GM12878 (cell line): ENCODE results near the gene DGKI. TPM values are rescaled to one million over a fixed set of nuclear protein-coding genes. Genes with fewer than 3 reads are reported as not detected.

Source experiments
- ATAC-seq: fragments of 200-7000 bp; cut with Tn5 transposase; 3 replicates; pipeline ENCODE4 v1.9.1; 2020; ENCODE audit warnings: mild to moderate bottlenecking, moderate library complexity
- BruUV-seq: library from RNA; stranded (reverse); fragments of 400-500 nt; replicated peaks from 2 replicates; lab custom pipeline; 2021; lab: Mats Ljungman, UMichigan
- CTCF ChIA-PET: fragments of 300-600 bp; sonication (Branson Sonifier 250); formaldehyde crosslinking; extraction: SDS; loops from one replicate; lab custom pipeline; 2021; ENCODE audit warnings: inconsistent platforms; lab: Yijun Ruan, JAX
- POLR2A ChIA-PET: fragments of 350-600 bp; formaldehyde crosslinking; extraction: SDS; loops from one replicate; lab custom pipeline; 2021; ENCODE audit warnings: inconsistent platforms; lab: Charles Lee
- RAD21 ChIA-PET: fragments of 300-600 bp; sonication (Branson Sonifier 250); formaldehyde crosslinking; loops from one replicate; lab custom pipeline; 2023; ENCODE audit warnings: antibody characterized with exemption; ENCODE audit not compliant: unreplicated experiment; lab: Charles Lee
- SMC1A ChIA-PET: fragments of 300-600 bp; sonication (Branson Sonifier 250); formaldehyde crosslinking; loops from one replicate; lab custom pipeline; 2023; ENCODE audit not compliant: unreplicated experiment, uncharacterized antibody; lab: Charles Lee
- DNase-seq: peaks from one replicate; pipeline ENCODE4 v3.0.0-alpha.2; 2011; ENCODE audit warnings: low read depth, low spot score
- FAIRE-seq: peaks from 3 replicates; lab custom pipeline; 2011; peaks lifted over from hg19 to GRCh38; lab: Jason Lieb, UNC
- H2AFZ ChIP-seq: 2 replicates; pipeline ENCODE4 v1.6.0; 2011; ENCODE audit warnings: low read depth, low read length, control low read depth; ENCODE audit not compliant: control insufficient read depth
- H3K27ac ChIP-seq: 2 replicates; pipeline ENCODE4 v1.5.1; 2011; ENCODE audit warnings: control low read depth; ENCODE audit not compliant: control insufficient read depth, insufficient read depth
- H3K27me3 ChIP-seq, 2 experiments: replicated peaks in 1 of 2; 2 replicates each; pipeline versions ENCODE4 v1.6.0 to v1.6.1; 2011; ENCODE audit warnings: low read length in 1 of 2; ENCODE audit not compliant: control insufficient read depth in 2 of 2, insufficient read depth in 2 of 2
- H3K36me3 ChIP-seq, 2 experiments: 2 replicates each; pipeline ENCODE4 v1.5.1; 2011; ENCODE audit warnings: low read length in 1 of 2; ENCODE audit not compliant: control insufficient read depth in 2 of 2, insufficient read depth in 2 of 2
- H3K4me1 ChIP-seq: 2 replicates; pipeline ENCODE4 v1.6.1; 2011; ENCODE audit warnings: mild to moderate bottlenecking, low read length, moderate library complexity, mixed read lengths; ENCODE audit not compliant: control insufficient read depth, insufficient read depth
- H3K4me2 ChIP-seq: 2 replicates; pipeline ENCODE4 v1.6.0; 2011; ENCODE audit warnings: control low read depth; ENCODE audit not compliant: control insufficient read depth, insufficient read depth
- H3K4me3 ChIP-seq: fragments of 200-600 bp; sonication (generic); 2 replicates; pipeline ENCODE4 v1.5.1; 2016
- H3K79me2 ChIP-seq: 2 replicates; pipeline ENCODE4 v1.6.0; 2011; ENCODE audit warnings: low read length; ENCODE audit not compliant: control insufficient read depth, insufficient read depth
- H3K9ac ChIP-seq: 2 replicates; pipeline ENCODE4 v1.8.0; 2011; ENCODE audit warnings: low read length, control low read depth, mixed read lengths; ENCODE audit not compliant: control insufficient read depth, insufficient read depth
- H3K9me3 ChIP-seq: replicated peaks from 3 replicates; pipeline ENCODE4 v1.5.1; 2011; ENCODE audit warnings: mild to moderate bottlenecking, low read length; ENCODE audit not compliant: control insufficient read depth, insufficient read depth
- H4K20me1 ChIP-seq: 2 replicates; pipeline ENCODE4 v1.6.0; 2011; ENCODE audit not compliant: control insufficient read depth, insufficient read depth
- BACH1 ChIP-seq: fragments of 450-650 bp; IDR thresholded peaks from 2 replicates; pipeline ENCODE4 v1.6.1; 2017; ENCODE audit warnings: mild to moderate bottlenecking, borderline replicate concordance
- E2F8 ChIP-seq: fragments of 450-650 bp; IDR thresholded peaks from 2 replicates; pipeline ENCODE4 v1.6.1; 2018; ENCODE audit warnings: mild to moderate bottlenecking, low read depth, moderate library complexity; ENCODE audit not compliant: partially characterized antibody
- EZH2 ChIP-seq: IDR thresholded peaks from 2 replicates; pipeline ENCODE4 v1.6.1; 2012; ENCODE audit warnings: low read depth, mild to moderate bottlenecking, control low read depth, inconsistent platforms, low read length, borderline replicate concordance; ENCODE audit not compliant: control insufficient read depth
- KLF5 ChIP-seq: fragments of 450-650 bp; IDR thresholded peaks from 2 replicates; pipeline ENCODE4 v1.6.1; 2014; ENCODE audit warnings: mild to moderate bottlenecking; ENCODE audit not compliant: partially characterized antibody
- PML ChIP-seq: IDR thresholded peaks from 2 replicates; pipeline ENCODE4 v1.6.1; 2012; ENCODE audit warnings: low read length, inconsistent platforms
- POLR2A ChIP-seq: IDR thresholded peaks from 2 replicates; pipeline ENCODE4 v1.6.1; 2011; ENCODE audit warnings: low read depth, mild to moderate bottlenecking, low read length
- TAF1 ChIP-seq: IDR thresholded peaks from 2 replicates; pipeline ENCODE4 v1.6.1; 2011; ENCODE audit warnings: mild to moderate bottlenecking, low read depth, low read length, borderline replicate concordance
- TCF12 ChIP-seq: IDR thresholded peaks from 2 replicates; pipeline ENCODE4 v1.6.1; 2011; ENCODE audit warnings: low read depth, mild to moderate bottlenecking, low read length
- WGBS: methylation state at CpG from one replicate; pipeline ENCODE4 v1.1.6; 2016; ENCODE audit warnings: low lambda C conversion rate; ENCODE audit not compliant: insufficient replicate concordance, insufficient coverage; ENCODE audit errors: missing lambda C conversion rate; 5-methylcytosine and 5-hydroxymethylcytosine counted together
- in situ Hi-C: fragments of 300-500 bp; cut with MboI; formaldehyde crosslinking; loops from 9 replicates; pipeline ENCODE4 v1.14.3; 2018; ENCODE audit warnings: mixed read lengths
- intact Hi-C: fragments of 100-400 bp; cut with micrococcal nuclease; formaldehyde crosslinking; loops from one replicate; pipeline ENCODE4 v1.14.2; 2022; ENCODE audit not compliant: unreplicated experiment
- polyA plus RNA-seq, 11 experiments: library from polyadenylated mRNA; depleted of rRNA in 4 of 11; unstranded in 6 of 11; stranded (reverse) in 5 of 11; fragments of >200 nt; fragmentation: Nextera tagmentation in 4 of 11; fragmentation: Illumina TruSeq in 1 of 11; extraction: Ambion mirVana in 4 of 11; extraction: Trizol in 1 of 11; gene quantifications; 1 replicate in 1 of 11; 2 replicates in 10 of 11; pipeline versions ENCODE4 v1.2.1 to v1.2.3, GENCODE V29; 2011 to 2016; ENCODE audit warnings: inconsistent platforms in 2 of 11, missing spikeins in 2 of 11, low read depth in 1 of 11
- total RNA-seq, 4 experiments: library from RNA; depleted of rRNA in 3 of 4; stranded (reverse); fragments of >200 nt in 3 of 4; fragmentation: Illumina TruSeq in 1 of 4; extraction: Trizol in 1 of 4; gene quantifications; 2 replicates each; pipeline versions ENCODE4 v1.2.1 to v1.2.3, GENCODE V29; 2013 to 2021
- TF ChIP-seq, protein P1 (sequence below): fragments of 450-650 bp; formaldehyde crosslinking; IDR thresholded peaks from 2 replicates; pipeline ENCODE4 v1.5.0; 2022; ENCODE audit warnings: mild to moderate bottlenecking, missing genetic modification characterization

The DGKI gene
- total and polyA plus RNA-seq, 10 of the 15 experiments (the other 5 are each of a cell fraction or from before 2014, with no cell fraction given): 10.4 to 37.1 (median 22.1) TPM

- in situ Hi-C loops: no loop called here
- Histone ChIP-seq H3K9me3 (no peaks in the 10 kb centered on the region; the same call in 2 of the 3 replicates), H3K79me2 (no peaks in the 10 kb centered on the region), H3K4me2 (no peak overlapping the region), H3K27ac (no peak overlapping the region), H2AFZ (no peak overlapping the region), H3K4me1 (no peaks in the 10 kb centered on the region), H3K27me3 (no peaks in the 10 kb centered on the region), H3K9ac (no peak overlapping the region), H3K4me3 (no peak overlapping the region), H4K20me1 (no peaks in the 10 kb centered on the region), H3K36me3 (peaks cover 2 to 19% of the 10 kb centered on the region in 2 experiments)
- WGBS: 72% methylated on average over 7 of the region's 7 CpGs
- FAIRE-seq (no peak), DNase-seq (no peak), ATAC-seq (no peak)
- ChIA-PET SMC1A (interaction anchor here (1.1 to 1.6 kb wide), 5 partner anchors 20 to 215 kb away, joined by 3 to 10 read pairs (median 3); no protein-coding TSS in a partner anchor), RAD21 (interaction anchor here (1.2 to 1.5 kb wide), 2 partner anchors 23 to 50 kb away, joined by 3 to 6 read pairs; no protein-coding TSS in a partner anchor), CTCF (interaction anchor here (1.1 to 2.1 kb wide), 4 partner anchors 33 to 215 kb away, joined by 3 to 7 read pairs (median 4); no protein-coding TSS in a partner anchor), POLR2A (interaction anchor here (1.0 kb wide), 1 partner anchor 9 kb away, joined by 3 read pairs; no protein-coding TSS in a partner anchor)
- no TSS peak for BruUV-seq
- TF ChIP-seq TAF1 (no peak), TCF12 (no peak), POLR2A (peak; percentile 40; the same call in 1 of the 2 replicates)
- intact Hi-C loops: no loop called here
These were observed 24.6 kb upstream of the DGKI start for GRCh38 chr7:137871170-137871915.

- no peak for DNase-seq
- POLR2A ChIA-PET: interaction anchor here (1.1 kb wide), 1 partner anchor 49 kb away, joined by 3 read pairs; no protein-coding TSS in a partner anchor
- Histone ChIP-seq H3K9ac (no peak overlapping the region), H3K4me1 (no peaks in the 10 kb centered on the region), H4K20me1 (no peaks in the 10 kb centered on the region), H3K27ac (no peak overlapping the region), H3K9me3 (no peaks in the 10 kb centered on the region; the same call in 2 of the 3 replicates), H2AFZ (no peak overlapping the region), H3K4me3 (no peak overlapping the region), H3K36me3 (peaks cover 2 to 19% of the 10 kb centered on the region in 2 experiments; a peak in 3 of 4 replicates), H3K27me3 (no peaks in the 10 kb centered on the region), H3K79me2 (no peaks in the 10 kb centered on the region), H3K4me2 (no peak overlapping the region)
- ATAC-seq: no peak
- in situ Hi-C loops (no loop called here), intact Hi-C loops (no loop called here)
- CTCF ChIA-PET: interaction anchor here (1.4 to 2.1 kb wide), 4 partner anchors 24 to 215 kb away, joined by 3 to 7 read pairs (median 4); no protein-coding TSS in a partner anchor
- SMC1A ChIA-PET: interaction anchor here (1.1 to 1.6 kb wide), 5 partner anchors 20 to 215 kb away, joined by 3 to 10 read pairs (median 3); no protein-coding TSS in a partner anchor
- RAD21 ChIA-PET: interaction anchor here (1.2 to 1.5 kb wide), 2 partner anchors 24 to 49 kb away, joined by 3 to 6 read pairs; no protein-coding TSS in a partner anchor
- no peak for FAIRE-seq
- no TSS peak for BruUV-seq
- TF ChIP-seq, protein P1, sequence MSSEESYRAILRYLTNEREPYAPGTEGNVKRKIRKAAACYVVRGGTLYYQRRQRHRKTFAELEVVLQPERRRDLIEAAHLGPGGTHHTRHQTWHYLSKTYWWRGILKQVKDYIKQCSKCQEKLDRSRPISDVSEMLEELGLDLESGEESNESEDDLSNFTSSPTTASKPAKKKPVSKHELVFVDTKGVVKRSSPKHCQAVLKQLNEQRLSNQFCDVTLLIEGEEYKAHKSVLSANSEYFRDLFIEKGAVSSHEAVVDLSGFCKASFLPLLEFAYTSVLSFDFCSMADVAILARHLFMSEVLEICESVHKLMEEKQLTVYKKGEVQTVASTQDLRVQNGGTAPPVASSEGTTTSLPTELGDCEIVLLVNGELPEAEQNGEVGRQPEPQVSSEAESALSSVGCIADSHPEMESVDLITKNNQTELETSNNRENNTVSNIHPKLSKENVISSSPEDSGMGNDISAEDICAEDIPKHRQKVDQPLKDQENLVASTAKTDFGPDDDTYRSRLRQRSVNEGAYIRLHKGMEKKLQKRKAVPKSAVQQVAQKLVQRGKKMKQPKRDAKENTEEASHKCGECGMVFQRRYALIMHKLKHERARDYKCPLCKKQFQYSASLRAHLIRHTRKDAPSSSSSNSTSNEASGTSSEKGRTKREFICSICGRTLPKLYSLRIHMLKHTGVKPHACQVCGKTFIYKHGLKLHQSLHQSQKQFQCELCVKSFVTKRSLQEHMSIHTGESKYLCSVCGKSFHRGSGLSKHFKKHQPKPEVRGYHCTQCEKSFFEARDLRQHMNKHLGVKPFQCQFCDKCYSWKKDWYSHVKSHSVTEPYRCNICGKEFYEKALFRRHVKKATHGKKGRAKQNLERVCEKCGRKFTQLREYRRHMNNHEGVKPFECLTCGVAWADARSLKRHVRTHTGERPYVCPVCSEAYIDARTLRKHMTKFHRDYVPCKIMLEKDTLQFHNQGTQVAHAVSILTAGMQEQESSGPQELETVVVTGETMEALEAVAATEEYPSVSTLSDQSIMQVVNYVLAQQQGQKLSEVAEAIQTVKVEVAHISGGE (CRISPR knock-in tag): no peak
- TF ChIP-seq EZH2: no peak
- no peak for TF ChIP-seq KLF5
- no peak for TF ChIP-seq E2F8
- no peak for TF ChIP-seq PML
- TF ChIP-seq BACH1: no peak
These were observed 23.9 kb upstream of the DGKI start for GRCh38 chr7:137870684-137871083.
